Myocyte (in vitro differentiated cells): ENCODE results near the gene PLA2G6. TPM values are rescaled to one million over a fixed set of nuclear protein-coding genes. Genes with fewer than 3 reads are reported as not detected.
A peak's percentile ranks its signal among the peaks of the same experiment; 100 is the strongest.

Experiments
- DNase-seq: peaks from one replicate; pipeline ENCODE4 v3.0.0-alpha.2; 2012; ENCODE audit warnings: low read depth
- total RNA-seq: library from RNA; depleted of rRNA; stranded (reverse); fragments of >200 nt; gene quantifications from 2 replicates; pipeline ENCODE4 v1.2.3, GENCODE V29; 2014

The PLA2G6 gene
- total RNA-seq, 1 donor from 2014 or later, result 18.9 TPM

DNA sequence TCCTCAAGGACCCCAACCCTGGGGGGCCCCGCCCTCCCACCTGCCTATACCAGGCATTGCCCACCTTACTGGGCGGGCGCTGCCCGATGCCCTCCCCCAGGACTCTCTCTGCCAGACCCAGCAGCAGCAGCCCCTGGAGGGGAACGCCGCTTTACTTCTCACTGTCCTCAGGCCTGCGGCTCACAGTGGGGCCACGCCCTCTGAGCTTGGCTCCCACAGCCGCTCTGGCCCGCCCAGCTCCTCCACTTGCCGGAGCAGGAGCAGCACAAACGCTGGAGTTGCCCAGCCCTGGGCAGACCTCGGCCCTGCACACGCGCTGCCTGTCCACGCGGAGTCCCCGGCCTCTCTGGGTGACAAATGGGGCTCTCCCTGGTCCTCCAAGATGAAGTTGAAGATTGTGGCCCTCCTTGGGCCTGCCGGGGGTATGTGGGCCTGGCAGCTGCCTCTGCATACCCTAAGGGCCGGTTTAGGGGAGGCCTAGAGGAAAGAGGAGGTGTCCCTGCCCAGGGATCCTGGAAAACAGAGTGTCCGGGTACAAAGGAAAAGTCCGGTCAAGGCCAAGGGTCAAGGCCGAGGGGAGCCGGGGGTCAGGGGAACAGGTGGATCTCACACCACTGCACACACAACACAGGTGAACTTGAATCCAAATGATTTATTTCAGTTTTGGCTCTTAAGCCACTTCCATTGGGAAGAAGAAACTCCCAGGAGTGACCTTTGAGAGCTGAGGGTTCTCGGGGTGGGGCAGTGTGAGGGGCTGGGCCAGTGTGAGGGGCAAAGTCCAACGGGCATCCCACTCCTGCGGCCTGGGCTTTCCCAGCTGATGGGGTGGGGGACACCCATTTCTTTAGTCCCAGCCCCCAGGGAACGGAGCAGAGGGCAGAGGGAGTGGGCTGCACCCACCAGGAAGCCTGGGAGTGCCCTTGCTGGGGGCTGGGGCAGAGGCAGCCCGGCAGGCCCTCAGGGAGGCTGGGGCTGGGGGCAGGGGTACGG, 70.5 kb downstream of the PLA2G6 start:
- no peak for DNase-seq

DNA sequence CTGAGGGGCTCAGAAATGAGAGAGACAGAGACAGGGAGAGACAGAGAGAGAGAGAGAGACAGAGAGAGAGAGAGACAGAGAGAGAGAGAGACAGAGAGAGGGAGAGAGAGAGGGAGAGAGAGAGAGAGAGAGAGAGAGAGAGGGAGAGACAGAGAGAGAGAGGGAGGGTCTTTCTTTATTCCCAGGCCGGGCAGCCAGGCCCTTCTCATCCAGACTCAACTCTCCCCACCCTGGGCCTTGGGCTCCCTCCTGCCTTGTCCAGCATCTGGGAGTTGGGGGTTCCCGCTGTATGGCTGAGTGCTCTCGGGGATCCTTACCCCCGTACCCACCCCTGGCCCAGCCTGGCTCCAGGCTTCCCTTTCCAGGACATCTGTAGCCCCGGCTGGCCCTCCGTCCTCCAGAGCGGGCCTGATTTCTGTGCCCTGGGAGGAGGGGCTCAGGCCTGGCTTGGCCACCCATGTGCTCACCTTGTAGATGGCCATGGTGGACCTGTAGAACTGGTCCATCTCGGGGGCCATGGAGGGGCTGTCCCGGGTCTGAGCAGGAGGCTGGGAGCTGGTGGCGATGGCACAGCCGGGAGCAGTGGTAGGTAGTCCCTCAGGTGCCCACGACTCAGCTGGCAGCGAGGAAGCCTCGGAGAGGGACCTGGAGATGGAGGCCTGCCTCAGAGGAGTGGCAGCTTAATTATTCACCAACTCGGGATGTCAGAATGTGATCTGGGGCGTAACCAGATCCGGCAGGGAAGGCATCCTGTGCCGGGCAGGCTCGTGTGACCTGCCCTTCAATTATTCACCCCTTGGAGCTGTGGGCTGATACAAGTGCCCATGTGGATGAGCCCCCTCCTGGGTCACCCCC, 71.4 kb downstream of the PLA2G6 start, which contains the start of gene BAIAP2L2:
TSS of gene BAIAP2L2 (minus strand) at position 677 of the 855 bp plus-strand sequence. CDS start at position 518, 159 bp downstream.
- no peak for DNase-seq

DNA sequence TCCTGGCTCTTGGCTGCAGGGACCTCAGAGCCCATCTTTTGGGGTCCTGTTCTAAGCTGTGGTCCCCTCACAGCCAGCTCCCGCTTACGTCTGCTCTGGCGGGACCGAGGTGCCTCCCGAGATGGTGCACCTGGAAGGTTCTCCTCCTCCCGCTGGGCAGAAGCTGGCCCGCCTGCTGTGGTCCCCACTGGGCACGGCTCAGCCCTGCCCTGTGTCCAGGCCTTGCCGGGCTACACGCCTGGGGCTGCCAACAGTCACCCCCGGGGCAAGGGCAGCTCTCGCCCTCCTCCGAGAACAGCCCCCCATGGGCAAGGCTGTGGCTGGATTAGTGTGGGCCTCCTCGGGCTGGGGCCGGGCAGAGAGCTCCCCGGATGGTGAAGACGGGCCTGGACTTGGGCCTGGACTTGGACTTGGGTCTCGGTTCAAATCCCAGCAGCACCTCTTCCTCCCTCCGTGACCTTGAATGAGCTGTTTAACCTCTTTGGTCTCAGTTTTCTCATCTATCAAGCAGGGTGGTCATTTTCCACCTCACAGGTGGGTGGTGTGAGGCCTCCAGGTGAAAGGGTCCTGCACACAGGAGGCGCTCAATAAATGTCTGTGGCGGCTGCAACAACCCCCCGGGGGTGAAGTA, 72.1 kb downstream of the PLA2G6 start:
- no peak for DNase-seq

DNA sequence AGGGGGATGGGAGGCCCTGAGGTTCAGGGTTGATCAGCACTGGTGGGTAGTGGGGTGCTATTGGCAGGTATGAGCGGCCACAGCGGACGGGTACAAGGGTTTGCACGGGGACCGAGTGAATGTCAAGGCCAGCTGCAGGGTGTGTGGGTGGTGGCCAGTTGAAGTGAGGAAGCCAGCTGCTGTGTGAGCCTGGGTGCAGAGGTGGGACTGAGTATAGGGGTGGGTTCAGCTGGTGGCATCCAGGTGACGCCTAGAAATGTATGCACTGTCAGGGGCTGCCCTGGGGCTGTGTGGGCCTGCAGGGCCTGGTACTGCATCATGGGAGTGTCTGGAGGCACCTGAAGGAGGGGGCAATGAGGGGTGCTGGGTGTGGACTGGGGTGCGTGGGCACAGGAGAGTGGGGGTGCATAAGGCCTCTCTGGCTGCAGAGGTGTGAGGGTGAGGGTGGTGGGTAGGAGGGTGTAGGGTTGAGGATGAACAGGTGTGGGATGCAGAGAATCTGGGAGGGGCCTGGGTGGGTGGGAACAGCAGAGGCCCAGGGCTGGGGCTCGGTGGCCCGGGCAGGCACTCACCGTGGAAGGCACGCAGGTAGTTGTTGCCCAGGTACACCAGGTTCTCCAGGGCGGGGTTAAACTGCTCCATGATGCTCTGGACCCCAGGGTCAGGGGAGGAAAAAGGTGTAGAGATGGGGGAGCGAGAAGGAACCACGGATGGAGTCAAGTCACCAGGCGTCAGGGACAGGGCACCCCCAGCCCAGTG, 72.9 kb downstream of the PLA2G6 start:
- DNase-seq, result no peak

DNA sequence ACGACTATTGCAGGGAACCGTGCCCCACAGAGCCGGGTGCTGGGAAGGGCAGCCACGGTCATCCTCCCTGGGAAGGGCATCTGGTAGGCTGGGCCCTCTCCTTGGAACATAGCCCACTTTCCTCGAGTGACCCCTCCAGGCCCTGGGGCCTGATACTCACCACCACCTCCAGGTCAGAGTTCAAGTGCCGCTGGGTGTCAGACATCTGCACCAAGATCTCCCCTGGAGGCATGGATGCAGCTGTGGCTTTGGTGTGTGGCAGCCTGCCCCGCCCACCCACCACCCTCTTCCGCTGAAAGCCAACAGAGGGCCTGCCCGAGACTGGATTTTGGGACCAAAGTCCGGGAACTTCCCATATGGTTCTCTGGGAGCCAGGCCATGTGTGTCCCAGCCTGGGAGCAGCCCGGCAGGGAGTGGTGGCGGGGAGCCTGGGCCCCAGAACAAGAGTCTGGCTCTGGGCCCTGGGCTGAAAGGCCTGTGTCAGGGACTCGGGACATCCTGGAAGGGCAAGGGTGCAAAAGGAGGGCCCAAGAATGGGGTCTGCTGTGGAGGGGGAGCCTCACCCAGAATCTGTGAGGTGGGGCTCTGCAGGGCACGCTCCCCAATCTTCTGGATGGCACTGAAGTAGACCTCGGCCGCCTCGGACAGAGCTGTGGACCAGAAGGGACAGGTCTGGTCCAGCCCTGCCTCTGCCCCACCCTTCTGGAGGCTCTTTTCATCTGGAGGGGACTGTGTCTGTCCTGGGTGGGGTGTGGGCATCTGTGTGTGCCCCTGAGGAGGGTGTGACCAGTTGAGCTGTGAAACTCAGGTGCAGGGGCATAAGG, 73.7 kb downstream of the PLA2G6 start:
- DNase-seq, result no peak

DNA sequence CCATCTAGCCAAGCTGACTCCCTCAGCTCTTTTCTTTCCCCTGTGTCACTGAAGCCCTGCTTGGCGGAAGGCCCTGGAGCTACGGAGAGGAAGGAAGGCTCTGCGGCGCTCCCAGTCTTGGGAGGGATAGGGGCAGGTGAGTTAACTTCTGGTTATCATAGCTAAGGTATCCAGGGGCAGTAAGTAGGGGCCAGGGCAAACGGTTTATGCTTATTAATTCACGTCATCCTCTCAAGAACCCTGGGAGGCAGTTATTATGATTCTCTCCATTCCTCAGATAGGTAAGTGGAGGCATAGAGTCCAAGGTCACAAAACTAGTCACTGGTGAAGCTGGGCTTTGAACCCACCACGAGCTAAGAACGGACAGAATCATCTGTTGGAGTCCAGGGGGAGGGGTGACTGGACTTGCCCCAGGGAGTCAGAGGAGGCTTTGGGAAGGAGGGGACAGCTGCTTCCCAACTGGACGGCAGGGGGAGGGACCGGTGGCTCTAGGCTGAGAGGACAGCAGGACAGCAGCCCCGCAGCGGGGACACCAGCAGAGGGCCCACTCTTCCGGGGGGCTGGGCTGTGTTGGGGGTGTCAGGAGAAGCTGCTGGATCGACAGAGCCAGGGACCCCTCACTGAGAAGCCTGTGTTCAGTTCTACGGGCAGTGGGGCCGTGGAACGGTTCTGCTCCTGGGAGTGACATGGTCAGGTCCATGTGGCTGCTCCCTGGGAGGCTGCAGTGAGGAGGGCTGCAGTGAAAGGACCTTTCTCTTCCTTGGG, 74.6 kb downstream of the PLA2G6 start:
- DNase-seq, result peak; percentile 49

DNA sequence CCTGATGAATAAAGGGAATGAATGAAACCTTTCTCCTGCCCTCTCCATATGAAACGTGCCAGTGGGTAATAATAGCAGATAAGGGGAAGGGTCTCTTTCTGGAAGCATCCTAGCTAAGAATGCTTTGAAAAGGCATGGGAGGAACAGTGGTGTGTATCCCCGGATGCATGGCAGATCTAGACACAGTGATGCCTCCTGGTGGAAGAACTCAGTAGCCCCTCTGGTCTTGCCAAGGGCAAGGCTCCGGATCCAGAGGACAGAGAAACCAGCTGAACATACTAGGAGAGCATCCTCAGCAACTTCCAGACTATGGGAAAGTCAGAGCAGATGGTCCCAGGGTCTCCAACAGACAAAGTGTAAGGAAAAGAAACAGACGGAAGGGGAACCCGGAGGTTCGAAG, 77.5 kb downstream of the PLA2G6 start:
- DNase-seq, result peak; percentile 36

DNA sequence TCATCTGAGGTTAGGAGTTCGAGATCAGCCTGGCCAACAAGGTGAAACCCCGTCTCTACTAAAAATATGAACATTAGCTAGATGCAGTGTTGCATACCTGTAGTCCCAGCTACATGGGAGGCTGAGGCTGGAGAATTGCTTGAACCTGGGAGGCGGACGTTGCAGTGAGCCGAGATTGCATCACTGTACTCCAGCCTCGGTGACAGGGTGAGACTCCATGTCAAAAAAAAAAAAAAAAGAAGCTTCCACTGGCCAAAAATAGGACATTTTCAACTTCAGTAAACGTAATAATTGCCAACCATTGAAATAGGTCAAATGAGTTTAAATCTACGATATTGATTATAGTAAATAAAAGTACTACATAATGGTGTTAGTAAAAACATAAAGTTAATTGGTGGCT, 78.0 kb downstream of the PLA2G6 start:
- no peak for DNase-seq

DNA sequence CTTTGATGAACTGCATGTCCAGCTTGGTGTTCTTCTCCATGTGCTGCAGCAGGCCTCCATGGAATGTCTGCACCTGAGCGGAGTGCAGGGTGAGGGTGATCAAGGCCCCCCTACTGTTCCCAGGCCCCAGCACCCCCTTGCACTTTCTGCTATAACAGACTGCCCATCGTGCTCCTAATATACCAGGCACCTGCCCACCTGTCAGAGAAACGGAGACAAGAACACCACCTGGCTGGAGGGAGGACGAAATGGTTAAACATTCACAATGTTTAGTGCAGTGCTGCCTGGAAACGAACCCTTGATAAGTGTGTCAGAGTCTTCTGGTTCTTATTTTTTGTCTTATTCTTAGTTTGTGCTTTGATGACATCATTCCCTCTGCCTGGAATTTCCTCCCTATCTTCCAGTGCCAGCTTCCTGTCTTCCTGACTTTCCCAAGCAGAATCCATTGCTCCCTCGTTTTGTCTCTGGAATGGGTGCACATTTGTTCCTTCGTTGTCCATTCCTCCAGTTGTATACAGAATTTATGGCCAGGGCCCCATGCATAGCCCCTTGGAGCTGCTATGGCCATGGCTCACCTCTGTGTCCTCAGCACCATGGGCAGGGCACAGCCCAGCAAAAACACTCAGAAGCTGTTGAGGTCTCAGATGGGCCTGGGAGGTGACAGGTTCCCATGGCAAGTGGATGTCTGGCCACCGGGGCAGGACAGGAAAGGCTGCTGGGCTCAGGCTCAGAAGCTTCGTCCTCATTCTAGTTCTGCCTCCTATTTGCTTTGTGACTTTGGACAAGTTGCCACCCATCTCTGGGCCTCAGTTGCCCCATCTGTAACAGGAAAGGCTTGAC, 83.0 kb downstream of the PLA2G6 start:
- no peak for DNase-seq

DNA sequence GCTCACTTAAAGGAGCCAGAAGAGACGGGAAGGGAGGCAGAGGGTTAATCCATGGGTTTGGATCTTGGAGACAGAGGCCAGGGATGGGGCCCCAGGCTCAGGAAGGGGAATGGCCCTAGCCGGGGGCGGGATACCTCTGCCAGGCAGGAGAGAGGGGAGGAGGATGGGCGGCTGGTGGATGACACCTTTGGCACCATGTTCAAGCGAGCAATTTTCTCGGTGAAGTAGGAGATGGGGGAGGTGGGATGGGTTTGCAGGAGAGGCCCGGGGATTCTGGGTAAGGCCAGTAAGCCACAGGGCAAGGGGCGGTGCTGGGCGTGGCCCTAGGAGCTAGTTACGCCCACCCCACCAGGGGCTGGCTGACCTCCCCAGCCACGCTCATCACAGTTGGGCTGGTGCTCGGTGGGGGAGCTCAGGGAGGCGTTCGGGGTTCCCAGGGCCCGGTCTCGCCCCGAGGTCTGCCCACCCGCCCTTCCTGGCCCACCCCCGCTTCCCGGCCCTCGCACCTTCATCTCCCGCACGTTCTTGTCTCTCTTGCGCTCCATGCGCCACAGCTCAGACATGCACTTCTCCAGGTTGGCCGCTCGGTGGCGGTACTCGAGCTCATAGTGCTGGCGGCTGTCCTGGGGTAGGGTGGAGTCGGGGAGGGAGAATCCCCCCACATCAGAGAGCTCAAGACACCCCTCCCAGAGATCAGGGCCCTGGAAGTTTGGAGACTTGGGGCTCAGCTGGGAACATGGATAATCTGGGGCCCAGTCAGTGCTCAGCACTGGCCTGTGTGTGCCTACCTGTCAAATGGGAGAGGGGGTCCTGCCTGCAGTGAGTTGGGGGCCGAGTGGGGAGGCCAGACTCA, 83.8 kb downstream of the PLA2G6 start:
- no peak for DNase-seq

DNA sequence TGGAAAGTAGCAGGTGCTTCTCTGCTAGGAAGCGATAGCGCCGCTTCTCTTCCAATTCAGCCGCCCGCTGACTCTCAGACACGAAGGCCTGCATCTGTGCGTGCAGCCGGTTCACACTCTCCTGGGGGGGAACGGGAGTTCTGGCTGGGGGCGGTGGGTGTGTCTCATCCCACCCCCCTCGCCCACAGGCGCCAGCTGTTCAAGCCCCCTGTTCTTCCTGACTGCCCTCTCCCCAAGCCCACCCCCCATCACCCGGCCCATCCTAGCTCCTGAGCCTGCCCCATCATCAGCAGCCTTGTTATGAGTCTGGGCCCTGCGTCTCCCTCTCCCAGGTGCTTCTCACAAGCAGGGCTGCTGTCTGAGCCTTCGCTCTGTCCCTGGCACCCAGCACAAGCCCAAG, 84.6 kb downstream of the PLA2G6 start:
- DNase-seq, result no peak

DNA sequence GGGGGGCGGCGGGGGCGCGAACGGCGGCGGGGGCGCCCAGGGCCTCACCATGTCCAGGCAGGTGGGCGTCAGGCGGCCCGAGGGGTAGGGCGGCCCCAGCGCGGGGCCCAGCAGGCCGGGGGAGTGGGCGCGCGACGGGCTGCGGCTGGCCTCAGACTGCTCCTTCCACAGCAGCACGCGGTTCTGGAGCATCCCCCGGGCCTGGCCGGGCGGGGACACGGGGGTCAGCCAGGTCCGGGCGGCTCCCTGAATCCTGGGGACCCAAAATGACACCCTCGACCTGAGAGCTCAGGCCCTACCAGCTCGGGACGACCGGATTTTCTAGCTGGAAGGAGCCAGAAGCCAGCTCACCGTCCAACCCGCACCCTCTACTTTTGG, 92.2 kb downstream of the PLA2G6 start:
- DNase-seq, result no peak

DNA sequence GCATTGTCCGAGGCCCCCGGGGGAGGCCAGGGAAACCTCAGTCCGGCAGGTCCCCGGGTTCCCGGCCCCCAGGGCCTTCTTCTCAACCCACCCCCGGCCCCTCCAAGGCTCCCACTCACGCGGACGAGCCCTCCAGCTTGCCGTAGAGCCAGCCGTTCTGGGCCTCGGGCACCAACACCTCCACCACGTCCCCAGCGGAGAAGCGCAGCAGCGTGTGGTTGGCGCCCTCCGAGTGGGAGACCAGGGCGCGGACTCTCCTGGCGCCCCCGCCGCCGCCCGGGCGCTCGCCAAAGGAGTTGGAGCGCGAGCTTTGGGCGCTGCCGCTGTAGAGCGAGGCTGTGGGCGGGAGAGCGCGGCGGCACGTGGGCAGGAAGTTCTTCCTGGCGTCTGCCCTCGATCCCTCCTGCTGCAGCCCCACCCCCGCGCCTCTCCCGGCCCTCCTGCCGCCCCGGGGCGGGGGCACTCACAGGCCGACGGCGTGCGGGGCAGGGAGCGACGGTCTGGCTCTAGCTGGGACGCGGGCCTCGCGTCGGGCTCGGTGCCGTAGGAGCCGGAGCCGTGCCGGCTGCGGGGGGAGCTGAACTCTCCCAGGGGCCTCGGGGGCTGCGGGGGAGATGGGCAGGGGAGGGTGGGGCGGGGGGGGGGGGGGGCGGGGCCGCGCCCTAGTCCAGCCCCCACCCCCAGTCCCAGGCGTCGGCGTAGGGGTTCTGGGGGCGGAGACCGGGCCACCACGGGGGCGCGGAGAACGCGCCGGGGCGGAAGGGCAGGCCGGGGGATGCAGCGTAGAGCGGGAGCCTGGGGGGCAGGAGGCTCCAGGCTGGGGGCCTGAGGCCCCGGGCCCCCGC, 92.8 kb downstream of the PLA2G6 start:
- no peak for DNase-seq

DNA sequence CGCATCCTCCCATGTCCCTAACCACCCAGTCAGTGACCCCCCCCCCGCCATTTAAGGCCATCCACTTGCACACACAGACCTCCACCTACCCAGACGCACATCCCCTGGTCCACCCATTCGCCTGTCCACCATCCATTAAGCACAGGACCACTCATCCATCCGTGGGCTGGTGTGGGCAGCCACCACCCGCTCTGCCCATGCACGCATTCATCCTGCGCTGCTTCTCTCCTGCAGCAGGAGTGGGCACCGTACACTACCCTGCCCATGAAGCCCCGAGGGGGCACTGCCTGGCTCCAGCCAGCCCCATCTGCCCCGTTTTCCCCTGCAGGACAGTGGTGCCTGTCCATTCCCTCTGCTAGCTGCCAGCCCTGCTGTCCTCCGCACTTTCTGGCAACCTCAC, 93.8 kb downstream of the PLA2G6 start:
- no peak for DNase-seq

DNA sequence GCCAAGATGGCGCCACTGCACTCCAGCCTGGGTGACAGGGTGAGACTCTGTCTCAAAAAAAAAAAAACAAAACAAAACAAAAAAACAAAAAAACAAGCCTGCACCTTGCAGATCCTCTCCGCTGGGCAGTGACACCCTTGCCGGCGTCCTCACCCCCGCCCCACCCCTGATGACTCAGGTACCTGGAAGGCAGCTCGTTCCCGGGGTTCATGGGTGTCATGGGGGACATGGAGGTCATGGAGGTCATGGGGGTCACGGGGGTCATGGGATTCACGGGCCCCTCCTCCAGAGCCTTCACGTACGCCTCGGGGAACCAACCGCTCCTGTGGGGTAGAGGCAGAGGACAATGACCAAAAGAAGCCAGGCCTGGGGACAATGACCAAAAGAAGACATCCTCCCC, 94.7 kb downstream of the PLA2G6 start:
- DNase-seq, result no peak
